Stomach smooth muscle (tissue), 2 donors: ENCODE data around the gene COASY.
"Not testable (repeated sequence)": the region's sequence is repeated elsewhere in the genome, so short reads cannot be mapped to it uniquely, and the experiment has no call there.

Source experiments
- H3K27ac ChIP-seq: one replicate; pipeline ENCODE4 v1.7.0; 2013; ENCODE audit warnings: mild to moderate bottlenecking, low read length, inconsistent platforms
- H3K27me3 ChIP-seq, 2 donors: one replicate each; pipeline ENCODE4 v1.7.0; 2013; ENCODE audit warnings: low read length in 2 of 2; ENCODE audit not compliant: insufficient read depth in 2 of 2, control insufficient read depth in 1 of 2
- H3K36me3 ChIP-seq, 2 donors: one replicate each; pipeline ENCODE4 v1.7.0; 2013; ENCODE audit warnings: low read length in 2 of 2; ENCODE audit not compliant: control insufficient read depth in 2 of 2, insufficient read depth in 2 of 2
- H3K4me1 ChIP-seq: one replicate; pipeline ENCODE4 v1.7.0; 2013; ENCODE audit warnings: low read length; ENCODE audit not compliant: control insufficient read depth, insufficient read depth
- H3K4me3 ChIP-seq, 2 donors: one replicate each; pipeline ENCODE4 v1.7.0; 2013; ENCODE audit warnings: low read length in 2 of 2
- H3K9ac ChIP-seq, 2 donors: one replicate each; pipeline ENCODE4 v1.7.0; 2013; ENCODE audit warnings: low read length in 2 of 2, mild to moderate bottlenecking in 1 of 2
- H3K9me3 ChIP-seq, 2 donors: one replicate each; pipeline ENCODE4 v1.7.0; 2013; ENCODE audit warnings: low read length in 2 of 2; ENCODE audit not compliant: control insufficient read depth in 2 of 2
- donor health status: healthy.
- donor health status: Pancreatic carcinoma.

Gene COASY

GRCh38 chr17:42598905-42599304 lies 37.0 kb downstream of the COASY start:
- Histone ChIP-seq H3K4me3 (no peak overlapping the region), H3K9ac (peak overlapping the region in 1 of 2 donors; percentile 26), H3K4me1 (peaks cover under 1% of the 10 kb centered on the region), H3K27me3 (no peaks in the 10 kb centered on the region), H3K27ac (no peak overlapping the region), H3K9me3 (no peaks in the 10 kb centered on the region), H3K36me3 (no peaks in the 10 kb centered on the region)

GRCh38 chr17:42603318-42603717 lies 41.4 kb downstream of the COASY start:
- Histone ChIP-seq H3K27ac (no peak overlapping the region), H3K4me3 (no peak overlapping the region), H3K9me3 (no peaks in the 10 kb centered on the region), H3K9ac (no peak overlapping the region), H3K4me1 (peaks cover 18% of the 10 kb centered on the region), H3K27me3 (no peaks in the 10 kb centered on the region), H3K36me3 (no peaks in the 10 kb centered on the region)

- Histone ChIP-seq H3K27me3 (no peaks in the 10 kb centered on the region), H3K9ac (peak overlapping the region; percentile 94 to 96), H3K36me3 (peaks cover 9 to 11% of the 10 kb centered on the region in 2 donors), H3K9me3 (no peaks in the 10 kb centered on the region), H3K4me3 (peak overlapping the region; percentile 98), H3K4me1 (peaks cover 28% of the 10 kb centered on the region), H3K27ac (no peak overlapping the region)
Measured at GRCh38 chr17:42607769-42608168, 45.8 kb downstream of the COASY start.

- H3K9ac ChIP-seq: peak overlapping the region; percentile 94 to 96
- peaks cover 11 to 15% of the 10 kb centered on the region in 2 donors for H3K36me3 ChIP-seq
- peak overlapping the region; percentile 88 for H3K27ac ChIP-seq
- H3K4me3 ChIP-seq: peak overlapping the region; percentile 98
- H3K9me3 ChIP-seq: no peaks in the 10 kb centered on the region
- H3K27me3 ChIP-seq: no peaks in the 10 kb centered on the region
- H3K4me1 ChIP-seq: peaks cover 28% of the 10 kb centered on the region
Measured at GRCh38 chr17:42608305-42609181, 46.6 kb downstream of the COASY start.

- H3K36me3 ChIP-seq: peaks cover 15 to 19% of the 10 kb centered on the region in 2 donors
- peak within 1 kb of the TSS; percentile 98 for H3K4me3 ChIP-seq
- H3K9me3 ChIP-seq: no peaks in the 10 kb centered on the region
- H3K9ac ChIP-seq: peak within 1 kb of the TSS; percentile 94 to 96
- H3K27ac ChIP-seq: peak within 1 kb of the TSS; percentile 88
- H3K4me1 ChIP-seq: peaks cover 24% of the 10 kb centered on the region
- no peaks in the 10 kb centered on the region for H3K27me3 ChIP-seq
Measured at GRCh38 chr17:42609182-42609813, 47.4 kb downstream of the COASY start, which contains the start of the genes RETREG3 and TUBG1. Gene RETREG3 (minus strand): TSS chr17:42609374. CDS start chr17:42609324, 50 bp downstream. Gene TUBG1 (plus strand): TSS chr17:42609683. CDS start chr17:42609738, 55 bp downstream.

GRCh38 chr17:42609814-42610801 lies 48.2 kb downstream of the COASY start:
- not testable (repeated sequence) for H3K9me3 ChIP-seq, H3K27me3 ChIP-seq
- peaks cover 24% of the 10 kb centered on the region for H3K4me1 ChIP-seq
- peaks cover 23 to 26% of the 10 kb centered on the region in 2 donors for H3K36me3 ChIP-seq
- peak overlapping the region; percentile 70 for H3K27ac ChIP-seq
- H3K4me3 ChIP-seq: peak overlapping the region; percentile 72 to 98
- peak overlapping the region; percentile 69 to 85 for H3K9ac ChIP-seq

- Histone ChIP-seq H3K9ac (no peak overlapping the region), H3K27me3 (no peaks in the 10 kb centered on the region), H3K4me1 (peaks cover 19% of the 10 kb centered on the region), H3K36me3 (peaks cover 31% of the 10 kb centered on the region in 2 donors), H3K9me3 (no peaks in the 10 kb centered on the region), H3K4me3 (no peak overlapping the region), H3K27ac (no peak overlapping the region)
Measured at GRCh38 chr17:42612013-42612412, 50.1 kb downstream of the COASY start.

GRCh38 chr17:42613699-42614295 lies 51.8 kb downstream of the COASY start:
- Histone ChIP-seq H3K27ac (no peak overlapping the region), H3K36me3 (peaks cover 31% of the 10 kb centered on the region in 2 donors), H3K9me3 (no peaks in the 10 kb centered on the region), H3K4me1 (peaks cover 19% of the 10 kb centered on the region), H3K4me3 (no peak overlapping the region), H3K27me3 (no peaks in the 10 kb centered on the region), H3K9ac (no peak overlapping the region)
